NCI-H1417 (cell line): ENCODE measurements around the gene FGF2.
"Not testable (repeated sequence)": the region's sequence is repeated elsewhere in the genome, so short reads cannot be mapped to it uniquely, and the experiment has no call there.

Experiments
- DNase-seq, 3 experiments: peaks; one replicate each; lab custom pipeline; 2025; lab: John Stamatoyannopoulos, UW

The FGF2 gene

GRCh38 chr4:122845066-122845465 lies 18.4 kb downstream of the FGF2 start:
- no peak for DNase-seq

GRCh38 chr4:122845760-122846159 lies 19.1 kb downstream of the FGF2 start:
- no peak for DNase-seq

GRCh38 chr4:122847931-122848330 lies 21.3 kb downstream of the FGF2 start:
- no peak for DNase-seq

GRCh38 chr4:122849789-122850188 lies 23.2 kb downstream of the FGF2 start:
- not testable (repeated sequence) for DNase-seq

GRCh38 chr4:122851568-122851967 lies 24.9 kb downstream of the FGF2 start:
- DNase-seq = no peak

GRCh38 chr4:122854447-122855352 lies 28.1 kb downstream of the FGF2 start:
- no peak for DNase-seq

GRCh38 chr4:122855353-122855890 lies 28.8 kb downstream of the FGF2 start:
- DNase-seq = no peak

- DNase-seq = no peak
These were observed 30.5 kb downstream of the FGF2 start for GRCh38 chr4:122857160-122857559.

- DNase-seq = no peak
These were observed 32.1 kb downstream of the FGF2 start for GRCh38 chr4:122858705-122859104.

- DNase-seq = no peak
These were observed 34.7 kb downstream of the FGF2 start for GRCh38 chr4:122861172-122861943.

- no peak for DNase-seq
These were observed 37.0 kb downstream of the FGF2 start for GRCh38 chr4:122863639-122864038.

GRCh38 chr4:122865425-122865824 lies 38.8 kb downstream of the FGF2 start:
- DNase-seq = no peak

GRCh38 chr4:122868235-122868634 lies 41.6 kb downstream of the FGF2 start:
- not testable (repeated sequence) for DNase-seq

GRCh38 chr4:122873146-122873545 lies 46.5 kb downstream of the FGF2 start:
- no peak for DNase-seq

GRCh38 chr4:122873821-122874593 lies 47.4 kb downstream of the FGF2 start:
- no peak for DNase-seq

- no peak for DNase-seq
These were observed 49.3 kb downstream of the FGF2 start for GRCh38 chr4:122875949-122876348.

GRCh38 chr4:122876456-122876855 lies 49.8 kb downstream of the FGF2 start:
- DNase-seq = no peak

- no peak for DNase-seq
These were observed 52.4 kb downstream of the FGF2 start for GRCh38 chr4:122879001-122879400.

- DNase-seq = no peak
These were observed 56.5 kb downstream of the FGF2 start for GRCh38 chr4:122882857-122883735.

- DNase-seq = no peak
These were observed 57.9 kb downstream of the FGF2 start for GRCh38 chr4:122884499-122884898.

GRCh38 chr4:122889726-122890125 lies 63.1 kb downstream of the FGF2 start:
- no peak for DNase-seq
